ENCODE results near the gene ECE2.

ECE2 gene

GRCh38 chr3:184260724-184261269 is 15.0 kb upstream of the ECE2 start:
- H3K36me3 ChIP-seq (ENCODE audit: control insufficient read depth in 1 of 2, insufficient read depth in 2 of 2, low read depth in 1 of 2, low read length in 2 of 2): peaks cover 0 to 15% of the 10 kb centered on the region in 2 experiments
- H2BK5ac ChIP-seq (ENCODE audit: low read depth, low read length, poor library complexity, severe bottlenecking): no peak overlapping the region
- H2BK12ac ChIP-seq (ENCODE audit: low read length in 2 of 2): no peak overlapping the region
- H3K23ac ChIP-seq (ENCODE audit: low read length in 2 of 2): peak overlapping the region in 1 of 2 experiments; percentile 89
- peaks cover 39 to 41% of the 10 kb centered on the region in 2 experiments for H3K27me3 ChIP-seq (ENCODE audit: control insufficient read depth in 1 of 2, insufficient read depth in 1 of 2, low read length in 2 of 2)
- no peaks in the 10 kb centered on the region for H3K79me1 ChIP-seq (replicated peaks; ENCODE audit: low read length, poor library complexity, severe bottlenecking)
- H3K14ac ChIP-seq (ENCODE audit: low read length in 2 of 2): no peak overlapping the region
- peak overlapping the region; percentile 63 to 65 for H3K4me3 ChIP-seq (ENCODE audit: insufficient read depth in 1 of 2, low read depth in 1 of 2, low read length in 2 of 2)
- no peak overlapping the region for H2AK5ac ChIP-seq (ENCODE audit: low read length, severe bottlenecking)
- no peak overlapping the region for H3K9ac ChIP-seq (ENCODE audit: low read length)
- H3K4me2 ChIP-seq (ENCODE audit: low read length, poor library complexity, severe bottlenecking): peak overlapping the region; percentile 95
- no peak overlapping the region for H4K91ac ChIP-seq (ENCODE audit: low read length)
- WGBS: 3% methylated on average over 47 of the region's 49 CpGs
- H2BK15ac ChIP-seq (ENCODE audit: low read depth, poor library complexity, severe bottlenecking): no peak overlapping the region
- H4K8ac ChIP-seq (ENCODE audit: low read length): no peak overlapping the region
- no peak overlapping the region for H3K27ac ChIP-seq (ENCODE audit: low read length, poor library complexity, severe bottlenecking)
- H3K18ac ChIP-seq (ENCODE audit: low read depth in 1 of 2, low read length in 2 of 2): no peak overlapping the region
- no peak overlapping the region for H2BK120ac ChIP-seq (ENCODE audit: low read depth, low read length)
- no peak overlapping the region for H2AFZ ChIP-seq (ENCODE audit: low read depth, low read length)
- H3K4ac ChIP-seq (ENCODE audit: low read depth in 1 of 2, low read length in 2 of 2): no peak overlapping the region
- H3K4me1 ChIP-seq (ENCODE audit: control insufficient read depth, insufficient read depth, low read depth, low read length): peaks cover 30% of the 10 kb centered on the region
- no peak for DNase-seq
- H3K9me3 ChIP-seq (ENCODE audit: control insufficient read depth, low read length): no peaks in the 10 kb centered on the region

GRCh38 chr3:184261270-184261853 is 14.5 kb upstream of the ECE2 start, which contains the start of gene CAMK2N2:
CAMK2N2 (minus strand) TSS chr3:184261553; CDS start chr3:184261285, 268 bp downstream.
- H2AK5ac ChIP-seq (ENCODE audit: low read length, severe bottlenecking): no peak within 1 kb of the TSS
- H3K9me3 ChIP-seq (ENCODE audit: control insufficient read depth, low read length): no peaks in the 10 kb centered on the region
- DNase-seq: peak; percentile 60
- H2BK15ac ChIP-seq (ENCODE audit: low read depth, poor library complexity, severe bottlenecking): no peak within 1 kb of the TSS
- H2BK5ac ChIP-seq (ENCODE audit: low read depth, low read length, poor library complexity, severe bottlenecking): peak within 1 kb of the TSS; percentile 58
- H3K4me1 ChIP-seq (ENCODE audit: control insufficient read depth, insufficient read depth, low read depth, low read length): peaks cover 30% of the 10 kb centered on the region
- H3K4me2 ChIP-seq (ENCODE audit: low read length, poor library complexity, severe bottlenecking): peak within 1 kb of the TSS; percentile 98
- no peak within 1 kb of the TSS for H3K4ac ChIP-seq (ENCODE audit: low read depth in 1 of 2, low read length in 2 of 2)
- H3K23ac ChIP-seq (ENCODE audit: low read length in 2 of 2): peak within 1 kb of the TSS in 1 of 2 experiments; percentile 89
- H3K14ac ChIP-seq (ENCODE audit: low read length in 2 of 2): no peak within 1 kb of the TSS
- H2AFZ ChIP-seq (ENCODE audit: low read depth, low read length): no peak within 1 kb of the TSS
- no peak within 1 kb of the TSS for H2BK12ac ChIP-seq (ENCODE audit: low read length in 2 of 2)
- H2BK120ac ChIP-seq (ENCODE audit: low read depth, low read length): no peak within 1 kb of the TSS
- H3K27me3 ChIP-seq (ENCODE audit: control insufficient read depth in 1 of 2, insufficient read depth in 1 of 2, low read length in 2 of 2): peaks cover 39 to 41% of the 10 kb centered on the region in 2 experiments
- peak within 1 kb of the TSS; percentile 51 for H3K9ac ChIP-seq (ENCODE audit: low read length)
- no peaks in the 10 kb centered on the region for H3K79me1 ChIP-seq (replicated peaks; ENCODE audit: low read length, poor library complexity, severe bottlenecking)
- H3K18ac ChIP-seq (ENCODE audit: low read depth in 1 of 2, low read length in 2 of 2): no peak within 1 kb of the TSS
- peaks cover 0 to 15% of the 10 kb centered on the region in 2 experiments for H3K36me3 ChIP-seq (ENCODE audit: control insufficient read depth in 1 of 2, insufficient read depth in 2 of 2, low read depth in 1 of 2, low read length in 2 of 2)
- H3K4me3 ChIP-seq (ENCODE audit: insufficient read depth in 1 of 2, low read depth in 1 of 2, low read length in 2 of 2): peak within 1 kb of the TSS; percentile 65 to 76
- WGBS: under 1% methylated on average over 33 of the region's 67 CpGs
- H4K91ac ChIP-seq (ENCODE audit: low read length): no peak within 1 kb of the TSS
- H3K27ac ChIP-seq (ENCODE audit: low read length, poor library complexity, severe bottlenecking): no peak within 1 kb of the TSS
- H4K8ac ChIP-seq (ENCODE audit: low read length): no peak within 1 kb of the TSS

- Histone ChIP-seq H3K79me1 (replicated peaks; ENCODE audit: low read length, poor library complexity, severe bottlenecking) (no peaks in the 10 kb centered on the region), H2BK15ac (ENCODE audit: low read depth, poor library complexity, severe bottlenecking) (no peak overlapping the region), H3K9ac (ENCODE audit: low read length) (peak overlapping the region; percentile 51), H2BK120ac (ENCODE audit: low read depth, low read length) (no peak overlapping the region), H3K27me3 (ENCODE audit: control insufficient read depth in 1 of 2, insufficient read depth in 1 of 2, low read length in 2 of 2) (peaks cover 39 to 41% of the 10 kb centered on the region in 2 experiments), H3K14ac (ENCODE audit: low read length in 2 of 2) (no peak overlapping the region), H4K8ac (ENCODE audit: low read length) (no peak overlapping the region), H4K91ac (ENCODE audit: low read length) (no peak overlapping the region), H3K18ac (ENCODE audit: low read depth in 1 of 2, low read length in 2 of 2) (no peak overlapping the region), H3K9me3 (ENCODE audit: control insufficient read depth, low read length) (no peaks in the 10 kb centered on the region), H3K27ac (ENCODE audit: low read length, poor library complexity, severe bottlenecking) (no peak overlapping the region), H3K23ac (ENCODE audit: low read length in 2 of 2) (peak overlapping the region in 1 of 2 experiments; percentile 87), H3K4me3 (ENCODE audit: insufficient read depth in 1 of 2, low read depth in 1 of 2, low read length in 2 of 2) (peak overlapping the region; percentile 65 to 76), H3K36me3 (ENCODE audit: control insufficient read depth in 1 of 2, insufficient read depth in 2 of 2, low read depth in 1 of 2, low read length in 2 of 2) (peaks cover 0 to 15% of the 10 kb centered on the region in 2 experiments), H2AFZ (ENCODE audit: low read depth, low read length) (no peak overlapping the region), H2BK12ac (ENCODE audit: low read length in 2 of 2) (no peak overlapping the region), H2BK5ac (ENCODE audit: low read depth, low read length, poor library complexity, severe bottlenecking) (peak overlapping the region; percentile 58), H2AK5ac (ENCODE audit: low read length, severe bottlenecking) (no peak overlapping the region), H3K4ac (ENCODE audit: low read depth in 1 of 2, low read length in 2 of 2) (no peak overlapping the region), H3K4me1 (ENCODE audit: control insufficient read depth, insufficient read depth, low read depth, low read length) (peaks cover 30% of the 10 kb centered on the region), H3K4me2 (ENCODE audit: low read length, poor library complexity, severe bottlenecking) (peak overlapping the region; percentile 98)
- WGBS: 2% methylated on average over 44 of the region's 66 CpGs
- peak; percentile 42 for DNase-seq
These were observed 13.7 kb upstream of the ECE2 start for GRCh38 chr3:184261854-184262763.

- WGBS: 29% methylated on average over 12 of the region's 15 CpGs
- H3K27me3 ChIP-seq (ENCODE audit: control insufficient read depth in 1 of 2, insufficient read depth in 1 of 2, low read length in 2 of 2): peaks cover 39 to 47% of the 10 kb centered on the region in 2 experiments
- H3K4me1 ChIP-seq (ENCODE audit: control insufficient read depth, insufficient read depth, low read depth, low read length): peaks cover 30% of the 10 kb centered on the region
- H2BK15ac ChIP-seq (ENCODE audit: low read depth, poor library complexity, severe bottlenecking): no peak overlapping the region
- no peak overlapping the region for H2BK120ac ChIP-seq (ENCODE audit: low read depth, low read length)
- H3K4ac ChIP-seq (ENCODE audit: low read depth in 1 of 2, low read length in 2 of 2): no peak overlapping the region
- H3K18ac ChIP-seq (ENCODE audit: low read depth in 1 of 2, low read length in 2 of 2): no peak overlapping the region
- H2BK5ac ChIP-seq (ENCODE audit: low read depth, low read length, poor library complexity, severe bottlenecking): no peak overlapping the region
- no peak overlapping the region for H2AK5ac ChIP-seq (ENCODE audit: low read length, severe bottlenecking)
- DNase-seq: no peak
- no peak overlapping the region for H3K14ac ChIP-seq (ENCODE audit: low read length in 2 of 2)
- H2BK12ac ChIP-seq (ENCODE audit: low read length in 2 of 2): no peak overlapping the region
- H3K79me1 ChIP-seq (replicated peaks; ENCODE audit: low read length, poor library complexity, severe bottlenecking): no peaks in the 10 kb centered on the region
- no peak overlapping the region for H3K23ac ChIP-seq (ENCODE audit: low read length in 2 of 2)
- H2AFZ ChIP-seq (ENCODE audit: low read depth, low read length): no peak overlapping the region
- no peak overlapping the region for H3K27ac ChIP-seq (ENCODE audit: low read length, poor library complexity, severe bottlenecking)
- H3K36me3 ChIP-seq (ENCODE audit: control insufficient read depth in 1 of 2, insufficient read depth in 2 of 2, low read depth in 1 of 2, low read length in 2 of 2): peaks cover 0 to 10% of the 10 kb centered on the region in 2 experiments
- no peak overlapping the region for H4K8ac ChIP-seq (ENCODE audit: low read length)
- no peak overlapping the region for H3K9ac ChIP-seq (ENCODE audit: low read length)
- H3K9me3 ChIP-seq (ENCODE audit: control insufficient read depth, low read length): no peaks in the 10 kb centered on the region
- H4K91ac ChIP-seq (ENCODE audit: low read length): no peak overlapping the region
- peak overlapping the region; percentile 98 for H3K4me2 ChIP-seq (ENCODE audit: low read length, poor library complexity, severe bottlenecking)
- peak overlapping the region in 1 of 2 experiments; percentile 25 for H3K4me3 ChIP-seq (ENCODE audit: insufficient read depth in 1 of 2, low read depth in 1 of 2, low read length in 2 of 2)
These were observed 13.1 kb upstream of the ECE2 start for GRCh38 chr3:184262764-184263179.
